NT2/D1 (cell line): Measurements from ENCODE around the gene DPM2.

Experiments used
- SUZ12 ChIP-seq: IDR thresholded peaks from 2 replicates; pipeline ENCODE4 v1.6.1; 2011; ENCODE audit not compliant: insufficient read length, insufficient read depth; ENCODE audit errors: extremely low read depth
- YY1 ChIP-seq: IDR thresholded peaks from 2 replicates; pipeline ENCODE4 v1.6.1; 2011; ENCODE audit not compliant: insufficient read length, insufficient read depth
- ZNF274 ChIP-seq: IDR thresholded peaks from 2 replicates; pipeline ENCODE4 v1.6.1; 2011; ENCODE audit warnings: mild to moderate bottlenecking, low read depth, low read length

- TF ChIP-seq SUZ12, result no peak
- TF ChIP-seq YY1, result no peak
- TF ChIP-seq ZNF274, result no peak
Observed at GRCh38 chr9:127924736-127925444, 12.8 kb downstream of the DPM2 start.
